Upper lobe of right lung (tissue), 1 donor: ENCODE measurements around the gene SFMBT2. TPM values are rescaled to one million over a fixed set of nuclear protein-coding genes. Genes with fewer than 3 reads are reported as not detected.
"Not testable (repeated sequence)": the region's sequence is repeated elsewhere in the genome, so short reads cannot be mapped to it uniquely, and the experiment has no call there.

Source experiments
- ATAC-seq: fragments of 200-7000 bp; cut with Tn5 transposase; one replicate; pipeline ENCODE4 v1.9.1; 2020; ENCODE audit warnings: mild to moderate bottlenecking, moderate library complexity
- DNase-seq: peaks from one replicate; pipeline ENCODE4 v3.0.0-alpha.2; 2020
- H3K27ac ChIP-seq: fragments of 200-600 bp; one replicate; pipeline ENCODE4 v1.8.0; 2022
- H3K27me3 ChIP-seq: fragments of 200-600 bp; one replicate; pipeline ENCODE4 v1.8.0; 2022; ENCODE audit warnings: mild to moderate bottlenecking
- H3K36me3 ChIP-seq: fragments of 200-600 bp; one replicate; pipeline ENCODE4 v1.8.0; 2022
- H3K4me1 ChIP-seq: fragments of 200-600 bp; one replicate; pipeline ENCODE4 v1.8.0; 2022
- H3K4me3 ChIP-seq: fragments of 200-600 bp; one replicate; pipeline ENCODE4 v1.8.0; 2022; ENCODE audit warnings: mild to moderate bottlenecking
- H3K9me3 ChIP-seq: fragments of 200-600 bp; one replicate; pipeline ENCODE4 v1.8.0; 2022
- intact Hi-C: fragments of 100-400 bp; cut with DNase I; formaldehyde crosslinking; loops from one replicate; pipeline ENCODE4 v1.11.0; 2022
- total RNA-seq: library from RNA; stranded (reverse); fragmentation: NEBNext Ultra II Directional; extraction: Animal tissue kit (Norgen Biotek cat#: 25700); gene quantifications from one replicate; pipeline ENCODE4 v1.2.1, GENCODE V29; 2021
- TF ChIP-seq, protein P1 (sequence below): fragments of 200-600 bp; IDR thresholded peaks from one replicate; pipeline ENCODE4 v1.8.0; 2022; ENCODE audit warnings: antibody characterized with exemption
- donor health status: DM: no; HTN: yes; CAD: no; lungs with severe emphysema.

SFMBT2 gene
- total RNA-seq, 1 donor from 2014 or later: 16.1 TPM

DNA sequence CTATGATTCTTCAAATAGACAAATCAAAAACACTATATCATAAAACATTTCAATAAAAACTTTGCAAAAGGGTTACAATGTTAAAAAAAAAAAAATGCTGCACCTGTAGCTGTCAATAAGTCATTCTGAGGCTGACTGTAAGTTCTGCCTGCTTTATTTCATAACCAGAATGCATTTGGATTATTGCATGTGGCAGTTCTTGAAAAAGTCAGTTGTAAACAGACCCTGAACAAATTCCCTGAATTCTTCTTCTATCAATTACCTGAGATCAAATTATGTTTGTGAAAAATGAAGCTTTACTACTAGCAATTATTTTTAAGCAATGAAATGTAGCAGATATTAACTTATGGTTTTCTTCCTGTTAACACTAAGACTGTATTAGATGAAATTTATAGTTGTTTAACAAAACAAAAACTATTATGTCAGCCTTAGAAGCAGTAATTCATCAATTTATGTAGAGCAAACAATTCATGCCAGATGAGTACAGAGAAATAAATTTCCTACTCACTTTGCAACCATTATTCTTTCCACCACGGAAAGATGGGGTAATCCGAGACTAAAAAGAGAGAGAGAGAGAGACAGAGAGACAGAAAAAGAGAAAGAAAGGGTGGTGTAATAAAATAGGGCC is 107.8 kb downstream of the SFMBT2 start:
- H3K9me3 ChIP-seq: no peaks in the 10 kb centered on the region
- TF ChIP-seq, protein P1, sequence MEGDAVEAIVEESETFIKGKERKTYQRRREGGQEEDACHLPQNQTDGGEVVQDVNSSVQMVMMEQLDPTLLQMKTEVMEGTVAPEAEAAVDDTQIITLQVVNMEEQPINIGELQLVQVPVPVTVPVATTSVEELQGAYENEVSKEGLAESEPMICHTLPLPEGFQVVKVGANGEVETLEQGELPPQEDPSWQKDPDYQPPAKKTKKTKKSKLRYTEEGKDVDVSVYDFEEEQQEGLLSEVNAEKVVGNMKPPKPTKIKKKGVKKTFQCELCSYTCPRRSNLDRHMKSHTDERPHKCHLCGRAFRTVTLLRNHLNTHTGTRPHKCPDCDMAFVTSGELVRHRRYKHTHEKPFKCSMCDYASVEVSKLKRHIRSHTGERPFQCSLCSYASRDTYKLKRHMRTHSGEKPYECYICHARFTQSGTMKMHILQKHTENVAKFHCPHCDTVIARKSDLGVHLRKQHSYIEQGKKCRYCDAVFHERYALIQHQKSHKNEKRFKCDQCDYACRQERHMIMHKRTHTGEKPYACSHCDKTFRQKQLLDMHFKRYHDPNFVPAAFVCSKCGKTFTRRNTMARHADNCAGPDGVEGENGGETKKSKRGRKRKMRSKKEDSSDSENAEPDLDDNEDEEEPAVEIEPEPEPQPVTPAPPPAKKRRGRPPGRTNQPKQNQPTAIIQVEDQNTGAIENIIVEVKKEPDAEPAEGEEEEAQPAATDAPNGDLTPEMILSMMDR: no peak
- H3K27me3 ChIP-seq: no peaks in the 10 kb centered on the region
- H3K4me1 ChIP-seq: peaks cover 10% of the 10 kb centered on the region
- DNase-seq (no peak), ATAC-seq (no peak)
- no peak overlapping the region for H3K27ac ChIP-seq
- H3K36me3 ChIP-seq: no peaks in the 10 kb centered on the region
- intact Hi-C loops: no loop called here
- no peak overlapping the region for H3K4me3 ChIP-seq

GRCh38 chr10:7302392-7302906 is 108.4 kb downstream of the SFMBT2 start:
- H3K27ac ChIP-seq: no peak overlapping the region
- DNase-seq: no peak
- peaks cover 10% of the 10 kb centered on the region for H3K4me1 ChIP-seq
- ATAC-seq: peak; percentile 19
- TF ChIP-seq, protein P1: no peak
- H3K9me3 ChIP-seq: no peaks in the 10 kb centered on the region
- H3K36me3 ChIP-seq: no peaks in the 10 kb centered on the region
- H3K4me3 ChIP-seq: no peak overlapping the region
- H3K27me3 ChIP-seq: no peaks in the 10 kb centered on the region
- intact Hi-C loops: no loop called here

DNA sequence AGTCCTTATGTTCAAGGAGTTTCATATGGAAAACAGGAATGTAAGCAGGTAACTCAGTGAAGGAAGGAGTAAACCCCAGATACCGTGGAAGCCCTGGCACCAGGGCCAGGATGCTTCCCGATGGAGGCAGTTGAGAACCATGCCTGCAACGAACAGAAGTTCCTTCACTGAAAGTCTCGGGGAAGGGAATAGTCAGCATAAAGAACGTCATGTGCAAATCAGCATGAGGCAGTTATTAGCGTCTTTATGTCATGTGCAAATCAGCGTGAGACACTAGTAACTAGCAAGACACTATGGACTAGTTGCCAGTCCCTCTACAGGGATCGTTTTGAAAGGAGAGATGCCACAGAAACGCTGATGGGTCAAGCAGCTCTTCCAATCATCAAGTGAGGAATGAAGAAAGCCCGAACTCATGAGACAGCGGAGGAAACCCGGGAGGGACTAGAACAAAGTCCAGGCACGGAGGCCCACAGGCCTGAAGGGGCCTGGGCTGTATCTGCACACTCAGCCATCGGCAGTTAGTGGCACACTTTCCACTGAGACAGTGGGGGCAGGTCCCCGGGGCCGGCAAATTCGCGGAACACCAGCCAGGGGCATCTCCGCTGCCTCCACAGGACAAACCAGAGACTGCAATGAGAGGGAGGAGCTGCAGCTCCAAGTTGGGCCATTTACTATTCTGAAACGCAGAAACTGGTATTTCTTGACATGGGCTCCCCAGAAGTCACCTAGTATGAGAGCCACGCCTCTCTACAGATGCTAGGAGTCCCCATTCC is 109.6 kb downstream of the SFMBT2 start:
- TF ChIP-seq, protein P1: peak; percentile 15
- no peaks in the 10 kb centered on the region for H3K36me3 ChIP-seq
- intact Hi-C loops: no loop called here
- no peak for DNase-seq
- H3K27ac ChIP-seq: no peak overlapping the region
- H3K27me3 ChIP-seq: no peaks in the 10 kb centered on the region
- H3K9me3 ChIP-seq: no peaks in the 10 kb centered on the region
- no peak for ATAC-seq
- H3K4me3 ChIP-seq: no peak overlapping the region
- H3K4me1 ChIP-seq: peaks cover 10% of the 10 kb centered on the region

- TF ChIP-seq, protein P1: no peak
- Histone ChIP-seq H3K27me3 (no peaks in the 10 kb centered on the region), H3K36me3 (no peaks in the 10 kb centered on the region), H3K4me3 (no peak overlapping the region), H3K9me3 (no peaks in the 10 kb centered on the region), H3K27ac (no peak overlapping the region), H3K4me1 (peaks cover 10% of the 10 kb centered on the region)
- ATAC-seq (peak; percentile 65), DNase-seq (no peak)
- intact Hi-C loops: no loop called here
Observed at GRCh38 chr10:7300384-7300971, 110.4 kb downstream of the SFMBT2 start.

DNA sequence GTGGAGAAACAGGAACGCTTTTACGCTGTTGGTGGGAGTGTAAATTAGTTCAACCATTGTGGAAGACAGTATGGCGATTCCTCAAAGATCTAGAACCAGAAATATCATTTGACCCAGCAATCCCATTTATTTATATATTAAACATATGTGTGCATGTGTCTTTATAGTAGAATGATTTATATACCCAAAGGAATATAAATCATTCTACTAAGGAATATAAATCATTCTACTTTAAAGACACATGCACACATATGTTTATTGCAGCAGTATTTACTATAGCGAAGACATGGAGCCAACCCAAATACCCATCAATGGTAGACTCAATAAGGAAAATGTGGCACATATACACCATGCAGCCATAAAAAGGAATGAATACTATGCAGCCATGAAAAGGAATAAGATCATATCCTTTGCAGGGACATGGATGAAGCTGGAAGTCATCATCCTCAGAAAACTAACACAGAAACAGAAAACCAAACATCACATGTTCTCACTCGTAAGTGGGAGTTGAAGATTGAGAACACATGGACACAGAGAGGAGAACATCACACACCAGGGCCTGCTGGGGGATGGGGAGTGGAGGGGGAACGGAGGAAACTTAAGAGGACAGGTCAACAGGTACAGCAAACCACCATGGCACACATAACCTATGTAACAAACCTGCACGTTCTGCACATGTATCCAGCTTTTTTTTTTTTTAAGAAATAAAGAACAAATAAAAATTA is 111.1 kb downstream of the SFMBT2 start:
- not testable (repeated sequence) for ATAC-seq

More for the DNA sequence above, 111.1 kb downstream of the SFMBT2 start:
- H3K4me3 ChIP-seq, intact Hi-C loops, H3K27me3 ChIP-seq, H3K9me3 ChIP-seq, H3K27ac ChIP-seq, H3K36me3 ChIP-seq, DNase-seq: not testable (repeated sequence)
- H3K4me1 ChIP-seq: peaks cover 10% of the 10 kb centered on the region
